Nephron progenitor cell (in vitro differentiated cells): Measurements from ENCODE around the gene ABCG1.

Experiments
- DNase-seq: peaks from one replicate; pipeline ENCODE4 v3.0.0; 2021
- H3K27ac Mint-ChIP-seq: 2 replicates; pipeline ENCODE4 v1.8.0; 2021; ENCODE audit warnings: mild to moderate bottlenecking, moderate library complexity, mixed read lengths
- H3K27me3 Mint-ChIP-seq: 2 replicates; pipeline ENCODE4 v1.8.0; 2021; ENCODE audit warnings: mild to moderate bottlenecking, low read depth, mixed read lengths; ENCODE audit not compliant: poor library complexity
- H3K36me3 Mint-ChIP-seq: 2 replicates; pipeline ENCODE4 v1.8.0; 2021; ENCODE audit warnings: low read depth, mixed read lengths
- H3K4me1 Mint-ChIP-seq: 2 replicates; pipeline ENCODE4 v1.8.0; 2021; ENCODE audit warnings: mixed read lengths
- H3K4me3 Mint-ChIP-seq: 2 replicates; pipeline ENCODE4 v1.8.0; 2021; ENCODE audit warnings: mild to moderate bottlenecking, moderate library complexity, mixed read lengths
- H3K9me3 Mint-ChIP-seq: 2 replicates; pipeline ENCODE4 v1.8.0; 2021; ENCODE audit warnings: mild to moderate bottlenecking, moderate library complexity, mixed read lengths
- TF ChIP-seq, protein P1 (sequence below): fragments of 200-600 bp; sonication (generic); IDR thresholded peaks from 2 replicates; pipeline ENCODE4 v1.5.0; 2021; ENCODE audit warnings: antibody characterized with exemption

Gene ABCG1

DNA sequence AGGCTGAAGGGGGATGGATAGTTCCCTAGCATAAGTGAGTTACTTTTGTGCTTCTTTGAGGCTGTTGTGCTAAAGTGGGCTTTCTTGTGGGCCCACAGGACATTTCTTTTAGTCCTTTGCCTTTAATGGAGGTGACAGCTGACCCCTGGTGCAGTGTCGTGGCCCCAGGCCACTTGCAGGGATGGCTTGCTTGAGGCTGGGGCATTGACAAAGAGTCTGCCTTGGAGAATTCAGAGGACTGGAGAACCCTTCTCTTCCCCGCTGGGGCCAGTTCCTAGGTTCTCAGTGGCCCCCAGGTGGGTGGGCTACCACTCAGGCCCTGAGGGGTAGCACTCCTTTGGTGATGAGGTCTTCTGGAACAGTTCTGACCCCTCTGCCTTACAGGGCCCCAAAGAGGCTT is 12.8 kb downstream of the ABCG1 start:
- peaks cover 4% of the 10 kb centered on the region for H3K36me3 Mint-ChIP-seq
- H3K27ac Mint-ChIP-seq = no peak overlapping the region
- no peaks in the 10 kb centered on the region for H3K9me3 Mint-ChIP-seq
- TF ChIP-seq, protein P1, sequence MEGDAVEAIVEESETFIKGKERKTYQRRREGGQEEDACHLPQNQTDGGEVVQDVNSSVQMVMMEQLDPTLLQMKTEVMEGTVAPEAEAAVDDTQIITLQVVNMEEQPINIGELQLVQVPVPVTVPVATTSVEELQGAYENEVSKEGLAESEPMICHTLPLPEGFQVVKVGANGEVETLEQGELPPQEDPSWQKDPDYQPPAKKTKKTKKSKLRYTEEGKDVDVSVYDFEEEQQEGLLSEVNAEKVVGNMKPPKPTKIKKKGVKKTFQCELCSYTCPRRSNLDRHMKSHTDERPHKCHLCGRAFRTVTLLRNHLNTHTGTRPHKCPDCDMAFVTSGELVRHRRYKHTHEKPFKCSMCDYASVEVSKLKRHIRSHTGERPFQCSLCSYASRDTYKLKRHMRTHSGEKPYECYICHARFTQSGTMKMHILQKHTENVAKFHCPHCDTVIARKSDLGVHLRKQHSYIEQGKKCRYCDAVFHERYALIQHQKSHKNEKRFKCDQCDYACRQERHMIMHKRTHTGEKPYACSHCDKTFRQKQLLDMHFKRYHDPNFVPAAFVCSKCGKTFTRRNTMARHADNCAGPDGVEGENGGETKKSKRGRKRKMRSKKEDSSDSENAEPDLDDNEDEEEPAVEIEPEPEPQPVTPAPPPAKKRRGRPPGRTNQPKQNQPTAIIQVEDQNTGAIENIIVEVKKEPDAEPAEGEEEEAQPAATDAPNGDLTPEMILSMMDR = no peak
- no peak for DNase-seq
- peaks cover 21% of the 10 kb centered on the region for H3K27me3 Mint-ChIP-seq
- peaks cover 65% of the 10 kb centered on the region for H3K4me1 Mint-ChIP-seq
- no peak overlapping the region for H3K4me3 Mint-ChIP-seq

GRCh38 chr21:42232176-42232825 is 13.4 kb downstream of the ABCG1 start:
- Mint-ChIP-seq H3K4me3 (no peak overlapping the region), H3K4me1 (peaks cover 63% of the 10 kb centered on the region), H3K36me3 (peaks cover 4% of the 10 kb centered on the region), H3K9me3 (no peaks in the 10 kb centered on the region), H3K27me3 (peaks cover 21% of the 10 kb centered on the region), H3K27ac (peak overlapping the region; percentile 59)
- no peak for DNase-seq
- TF ChIP-seq, protein P1 = no peak

DNA sequence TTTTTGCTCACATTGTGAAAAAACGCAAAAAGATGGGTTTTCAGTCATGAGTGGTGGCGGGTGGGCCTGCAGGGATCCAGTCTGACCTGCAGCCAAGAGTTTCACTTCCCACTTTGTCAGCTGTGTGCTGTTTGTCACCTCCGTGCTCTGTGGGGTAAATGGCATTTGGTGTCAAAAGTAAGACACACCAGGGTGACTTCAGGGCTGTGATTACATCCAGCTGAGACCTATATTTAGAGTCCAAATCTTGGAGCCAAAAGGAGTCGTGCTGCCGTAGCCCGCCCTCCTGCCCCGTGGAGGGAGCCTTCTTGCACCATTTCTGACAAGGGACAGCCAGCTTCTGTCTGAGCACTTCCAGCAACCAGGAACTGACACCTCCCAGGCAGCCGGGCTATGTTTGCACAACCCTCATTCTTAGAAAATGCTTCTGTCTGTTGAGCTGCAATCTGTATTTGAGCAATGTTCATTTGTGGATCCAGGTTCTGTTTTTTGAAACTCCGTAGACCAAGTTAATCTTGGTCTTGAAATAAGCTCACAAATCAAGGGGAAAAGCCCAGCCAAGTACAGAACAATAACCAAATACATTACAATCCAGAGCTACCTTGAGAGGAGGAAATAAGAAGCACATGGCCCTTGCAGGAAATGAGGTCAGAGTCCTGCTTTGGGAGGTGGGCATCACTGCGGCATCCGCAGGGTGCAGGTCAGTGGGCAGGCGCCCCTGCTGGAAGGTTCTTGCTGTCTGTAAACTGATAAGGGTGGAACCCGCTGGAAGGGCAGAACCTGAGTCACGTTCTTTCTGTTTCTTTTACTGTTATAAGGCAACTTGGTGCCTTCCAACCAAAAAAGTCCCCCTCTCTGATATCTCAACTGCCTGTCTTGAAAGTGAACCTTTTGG is 14.4 kb downstream of the ABCG1 start:
- Mint-ChIP-seq H3K4me1 (peaks cover 66% of the 10 kb centered on the region), H3K27me3 (peaks cover 18% of the 10 kb centered on the region), H3K27ac (no peak overlapping the region), H3K36me3 (peaks cover 4% of the 10 kb centered on the region), H3K9me3 (no peaks in the 10 kb centered on the region), H3K4me3 (peak overlapping the region; percentile 61)
- DNase-seq = no peak
- TF ChIP-seq, protein P1 = no peak

- TF ChIP-seq, protein P1 = no peak
- Mint-ChIP-seq H3K27me3 (peaks cover 18% of the 10 kb centered on the region), H3K9me3 (no peaks in the 10 kb centered on the region), H3K27ac (no peak overlapping the region), H3K4me3 (no peak overlapping the region), H3K36me3 (peaks cover 1% of the 10 kb centered on the region), H3K4me1 (peaks cover 66% of the 10 kb centered on the region)
- DNase-seq = no peak
These were observed 15.1 kb downstream of the ABCG1 start for GRCh38 chr21:42234041-42234440.

GRCh38 chr21:42234464-42235241 is 15.7 kb downstream of the ABCG1 start:
- peaks cover 18% of the 10 kb centered on the region for H3K27me3 Mint-ChIP-seq
- H3K4me3 Mint-ChIP-seq = peak overlapping the region; percentile 77

More at GRCh38 chr21:42234464-42235241, 15.7 kb downstream of the ABCG1 start:
- DNase-seq = peak; percentile 90
- H3K9me3 Mint-ChIP-seq = no peaks in the 10 kb centered on the region
- no peaks in the 10 kb centered on the region for H3K36me3 Mint-ChIP-seq
- peak overlapping the region; percentile 85 for H3K27ac Mint-ChIP-seq
- TF ChIP-seq, protein P1 = no peak
- H3K4me1 Mint-ChIP-seq = peaks cover 66% of the 10 kb centered on the region
